GM19463 (cell line): ENCODE measurements around the gene NEURL3.
A peak's percentile ranks its signal among the peaks of the same experiment; 100 is the strongest.

Source experiments
- ATAC-seq: cut with Tn5 transposase; IDR thresholded peaks from one replicate; pipeline ENCODE4 v1.9.1; 2021; ENCODE audit warnings: mild to moderate bottlenecking, moderate library complexity; ENCODE audit not compliant: unreplicated experiment

Gene NEURL3

GRCh38 chr2:96528006-96528699, 23.0 kb upstream of the NEURL3 start:
- peak; percentile 24 for ATAC-seq

- ATAC-seq: peak; percentile 37
Measured at GRCh38 chr2:96527286-96528005, 22.3 kb upstream of the NEURL3 start.

GRCh38 chr2:96526615-96527285, 21.6 kb upstream of the NEURL3 start:
- no peak for ATAC-seq

- no peak for ATAC-seq
Measured at GRCh38 chr2:96526101-96526591, 21.0 kb upstream of the NEURL3 start.

- ATAC-seq: no peak
Measured at GRCh38 chr2:96525211-96525507, 20.0 kb upstream of the NEURL3 start.

GRCh38 chr2:96524482-96525210, 19.5 kb upstream of the NEURL3 start:
- ATAC-seq: no peak

- ATAC-seq: no peak
Measured at GRCh38 chr2:96523659-96524481, 18.7 kb upstream of the NEURL3 start.

GRCh38 chr2:96522304-96523203, 17.4 kb upstream of the NEURL3 start:
- ATAC-seq: no peak

GRCh38 chr2:96521219-96521618, 16.1 kb upstream of the NEURL3 start:
- ATAC-seq: no peak

- ATAC-seq: no peak
Measured at GRCh38 chr2:96520697-96521096, 15.5 kb upstream of the NEURL3 start.

- ATAC-seq: no peak
Measured at GRCh38 chr2:96520231-96520630, 15.1 kb upstream of the NEURL3 start.

GRCh38 chr2:96517079-96517478, 11.9 kb upstream of the NEURL3 start:
- no peak for ATAC-seq

GRCh38 chr2:96514521-96514920, 9.4 kb upstream of the NEURL3 start:
- no peak for ATAC-seq

GRCh38 chr2:96512341-96512740, 7.2 kb upstream of the NEURL3 start:
- ATAC-seq: no peak

- ATAC-seq: no peak
Measured at GRCh38 chr2:96511851-96512250, 6.7 kb upstream of the NEURL3 start.

GRCh38 chr2:96510931-96511595, 5.9 kb upstream of the NEURL3 start:
- no peak for ATAC-seq

GRCh38 chr2:96509847-96510230, 4.7 kb upstream of the NEURL3 start:
- ATAC-seq: no peak

- peak; percentile 59 for ATAC-seq
Measured at GRCh38 chr2:96509114-96509846, 4.1 kb upstream of the NEURL3 start.
